T-helper 22 cell (primary cell): ENCODE results near the gene ALAS1.

ENCODE experiments used
- DNase-seq: peaks from one replicate; pipeline ENCODE4 v3.0.0-alpha.2; 2020; ENCODE audit warnings: low read depth

Gene ALAS1

DNA sequence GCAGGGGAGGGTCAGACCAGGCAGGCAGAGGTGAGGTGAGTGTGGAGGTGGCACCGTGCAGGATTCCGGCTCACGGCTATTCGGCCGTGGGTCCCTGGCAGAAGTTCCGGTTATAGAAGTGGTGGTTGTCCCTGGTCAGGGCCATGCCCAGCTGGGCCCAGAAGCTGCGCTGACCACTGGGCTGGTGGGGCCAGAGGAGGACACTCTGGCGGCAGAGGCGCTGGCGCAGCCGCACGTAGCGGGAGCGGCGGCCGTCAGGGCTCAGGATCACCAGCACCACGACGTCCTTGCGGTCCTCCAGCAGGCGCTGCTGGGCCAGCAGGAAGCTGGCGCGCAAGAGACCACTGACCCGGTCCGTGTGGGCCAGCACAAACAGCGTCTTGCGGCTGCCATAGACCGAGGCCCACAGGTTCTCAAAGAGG is 23.2 kb downstream of the ALAS1 start:
- DNase-seq = no peak

DNA sequence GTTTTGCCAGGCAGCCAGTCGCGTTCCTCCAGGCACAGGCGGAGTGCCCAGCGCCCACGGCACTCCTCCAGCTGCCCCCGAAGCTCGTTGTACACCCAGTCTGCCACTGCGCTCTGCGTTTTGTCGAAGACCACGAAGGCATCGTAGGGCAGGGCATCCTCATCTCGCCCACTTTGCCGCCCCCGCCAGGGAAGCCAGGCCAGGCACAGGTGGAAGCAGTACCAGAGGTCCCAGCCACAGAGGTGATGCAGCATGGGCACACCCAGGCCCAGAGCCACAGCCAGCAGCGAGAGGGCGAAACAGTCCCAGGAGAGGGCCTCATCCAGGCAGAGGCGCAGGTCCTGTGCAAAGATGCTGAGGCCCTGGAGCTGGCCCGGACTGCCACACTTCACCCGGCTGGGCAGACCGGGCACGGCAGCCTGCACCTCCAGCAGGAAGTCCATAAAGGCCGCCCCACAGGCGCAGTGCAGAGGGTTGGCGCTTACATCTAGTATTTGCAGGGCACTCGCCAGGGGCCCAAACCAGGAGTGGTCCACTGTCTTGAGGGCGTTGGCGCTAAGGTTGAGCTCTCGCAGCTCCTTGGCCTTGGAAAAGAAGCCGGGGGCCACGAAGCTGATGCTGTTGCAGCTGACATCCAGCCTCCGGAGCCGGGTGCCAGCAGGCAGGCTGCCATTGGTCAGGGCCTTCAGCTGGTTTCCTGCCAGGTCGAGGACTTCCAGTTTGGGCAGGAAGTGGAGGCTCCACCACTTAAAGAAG is 23.8 kb downstream of the ALAS1 start:
- DNase-seq = peak; percentile 62

GRCh38 chr3:52222319-52223221 is 24.6 kb downstream of the ALAS1 start:
- no peak for DNase-seq

- no peak for DNase-seq
These were observed 25.8 kb downstream of the ALAS1 start for GRCh38 chr3:52223449-52224408.

GRCh38 chr3:52225452-52226228 is 27.7 kb downstream of the ALAS1 start, which contains the start of gene TLR9:
TLR9 (minus strand) TSS chr3:52225645; CDS start chr3:52225529, 116 bp downstream.
- DNase-seq = no peak

DNA sequence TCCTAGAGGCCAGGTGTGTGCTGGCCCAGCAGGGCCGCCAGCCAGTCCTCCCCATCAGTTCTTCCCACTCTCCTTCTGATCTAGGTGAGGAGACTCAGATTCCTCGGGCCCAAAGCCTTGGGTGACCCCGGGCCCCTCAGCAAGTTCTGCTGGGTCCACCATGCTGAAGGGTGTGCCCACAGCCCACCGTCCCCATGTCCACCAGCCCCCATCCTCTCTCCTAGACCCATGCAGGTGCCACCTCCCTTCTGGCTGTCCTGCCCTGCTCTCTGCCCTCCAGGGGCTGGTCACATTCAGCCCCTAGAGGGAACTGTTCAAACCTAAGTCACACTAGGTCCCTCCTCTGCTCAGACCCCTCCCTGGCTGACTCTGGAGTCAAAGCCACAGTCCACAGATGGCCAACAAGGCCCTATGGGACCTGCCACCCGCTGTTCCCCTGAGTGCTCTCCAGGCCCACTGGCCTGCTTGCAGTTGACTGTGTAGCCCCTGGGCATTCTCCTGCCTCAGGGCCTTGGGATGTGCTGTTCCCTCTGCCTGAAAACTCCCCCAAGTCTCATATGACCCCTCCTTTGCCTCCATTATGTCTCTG is 28.4 kb downstream of the ALAS1 start:
- no peak for DNase-seq

- no peak for DNase-seq
These were observed 29.2 kb downstream of the ALAS1 start for GRCh38 chr3:52227117-52227516.

GRCh38 chr3:52227766-52228165 is 29.8 kb downstream of the ALAS1 start:
- no peak for DNase-seq

GRCh38 chr3:52228266-52228665 is 30.3 kb downstream of the ALAS1 start:
- DNase-seq = no peak

DNA sequence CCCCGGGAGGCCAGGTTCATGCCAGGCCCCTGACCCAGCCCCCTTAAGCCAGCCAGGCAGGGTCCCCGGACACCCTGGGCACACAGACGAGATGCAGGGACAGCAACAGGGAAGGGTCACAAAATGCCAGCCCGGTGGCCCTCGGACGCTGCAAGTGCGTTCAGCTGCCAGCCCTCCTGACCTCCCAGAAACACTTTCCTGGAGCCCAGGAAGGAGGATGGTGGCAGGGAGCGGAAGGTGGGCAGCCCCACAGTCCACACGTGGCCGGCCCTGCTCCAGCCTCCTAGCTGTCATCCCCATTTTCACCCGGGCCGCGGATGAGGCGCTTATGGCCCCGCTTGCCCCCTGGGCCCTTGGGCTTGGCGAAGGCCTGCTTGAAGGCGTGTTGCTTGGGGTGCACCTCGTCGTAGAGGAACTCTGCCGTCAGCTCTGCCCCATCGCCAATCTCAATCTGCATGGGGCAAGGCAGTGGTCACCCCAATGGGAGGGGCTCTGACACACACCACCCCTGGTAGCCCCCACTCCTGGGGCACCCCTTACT is 30.9 kb downstream of the ALAS1 start:
- no peak for DNase-seq

GRCh38 chr3:52229656-52230055 is 31.7 kb downstream of the ALAS1 start:
- no peak for DNase-seq

- DNase-seq = no peak
These were observed 32.5 kb downstream of the ALAS1 start for GRCh38 chr3:52230461-52230860.

DNA sequence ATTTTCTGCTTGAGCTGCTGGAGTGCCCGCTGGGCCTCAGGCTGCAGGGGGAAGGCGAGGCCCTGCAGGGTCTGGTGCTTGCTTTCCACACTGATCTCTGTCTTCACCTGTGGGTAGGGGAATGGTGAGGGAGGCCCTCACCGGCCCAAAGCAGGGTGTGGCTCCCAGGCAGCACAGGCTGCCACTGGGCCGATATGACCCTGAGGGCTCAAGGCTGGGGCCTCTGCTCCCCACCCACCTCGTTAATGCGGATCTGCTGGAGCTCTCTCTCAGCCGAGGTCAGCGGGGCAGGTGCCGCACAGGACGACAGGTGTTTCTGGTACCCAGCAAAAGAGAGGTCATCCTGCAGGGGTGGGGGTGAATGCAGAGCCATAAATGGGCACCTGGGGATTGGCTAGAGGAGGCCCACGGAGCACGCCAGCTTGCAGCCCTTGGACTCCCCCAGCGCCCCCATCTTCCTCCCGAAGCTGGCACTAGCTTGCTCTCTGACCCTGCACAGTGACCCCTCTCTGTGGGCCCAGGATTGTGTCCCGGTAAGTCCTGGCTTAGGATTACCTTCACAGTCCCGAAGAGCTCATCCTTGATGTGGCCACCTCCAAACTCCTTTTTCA is 33.0 kb downstream of the ALAS1 start:
- no peak for DNase-seq

DNA sequence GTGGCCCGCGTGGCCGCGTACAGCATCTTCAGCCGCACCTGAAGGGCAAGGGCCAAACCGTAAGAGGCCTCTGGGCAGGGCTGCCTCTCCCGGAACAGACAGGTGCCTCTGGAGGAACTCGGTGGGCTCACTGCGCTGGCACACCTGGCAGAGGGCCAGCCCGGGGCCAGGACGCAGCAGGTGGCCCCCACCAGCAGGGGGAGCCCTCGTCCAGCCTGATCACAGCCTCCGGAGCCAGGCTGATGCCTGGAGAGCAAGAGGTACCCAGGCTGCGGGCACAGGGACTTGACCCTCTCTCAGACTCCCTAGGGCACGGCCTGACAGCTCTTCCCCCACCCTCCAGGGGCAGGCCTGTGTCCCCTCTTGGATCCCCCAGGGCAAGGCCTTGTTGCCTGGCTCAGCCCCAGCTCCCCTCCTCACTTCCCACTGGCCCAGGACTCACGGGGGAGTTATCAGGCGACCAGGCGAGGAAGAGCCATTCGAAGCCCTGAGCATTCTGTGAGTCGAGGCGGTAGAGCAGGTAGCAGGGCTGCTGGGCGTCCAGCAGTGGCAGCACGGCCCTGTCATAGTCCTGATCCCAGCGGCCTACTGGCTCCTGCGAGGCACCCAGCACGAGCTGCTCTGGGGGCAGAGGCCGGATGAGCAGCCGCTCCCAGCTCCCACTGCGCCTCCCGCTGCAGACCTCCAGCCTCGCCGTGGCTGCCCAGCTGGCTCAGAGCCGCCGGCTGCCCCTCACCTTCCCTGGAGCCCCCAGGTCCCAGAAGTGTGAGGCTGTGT is 33.7 kb downstream of the ALAS1 start:
- peak; percentile 67 for DNase-seq

GRCh38 chr3:52232279-52233107 is 34.5 kb downstream of the ALAS1 start:
- DNase-seq = no peak

- no peak for DNase-seq
These were observed 35.2 kb downstream of the ALAS1 start for GRCh38 chr3:52233108-52233591.

DNA sequence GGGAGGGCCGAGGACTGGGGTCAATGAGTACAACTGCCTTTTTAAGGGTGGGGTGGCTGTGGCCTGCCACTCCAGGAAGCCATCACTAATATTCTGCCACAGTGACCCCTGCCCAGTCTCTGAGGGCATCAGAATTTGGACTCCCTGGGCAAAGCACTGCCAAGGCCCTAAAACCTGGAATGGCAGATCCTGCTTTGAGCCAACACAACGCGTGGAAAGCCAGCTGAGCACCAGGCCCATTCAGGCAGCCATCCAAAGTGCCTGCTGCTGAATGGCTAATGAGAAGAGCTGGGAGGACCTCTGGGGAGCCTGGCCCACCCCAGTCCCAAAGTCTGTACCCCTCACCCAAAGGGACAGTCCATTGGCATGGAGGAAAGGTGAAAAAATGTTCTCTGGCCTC is 36.0 kb downstream of the ALAS1 start:
- DNase-seq = no peak
